ENCODE results near the gene ZYG11A. TPM values are rescaled to one million over a fixed set of nuclear protein-coding genes. Genes with fewer than 3 reads are reported as not detected.

The ZYG11A gene
- total RNA-seq, 1 experiment from 2014 or later = 2.4 TPM

DNA sequence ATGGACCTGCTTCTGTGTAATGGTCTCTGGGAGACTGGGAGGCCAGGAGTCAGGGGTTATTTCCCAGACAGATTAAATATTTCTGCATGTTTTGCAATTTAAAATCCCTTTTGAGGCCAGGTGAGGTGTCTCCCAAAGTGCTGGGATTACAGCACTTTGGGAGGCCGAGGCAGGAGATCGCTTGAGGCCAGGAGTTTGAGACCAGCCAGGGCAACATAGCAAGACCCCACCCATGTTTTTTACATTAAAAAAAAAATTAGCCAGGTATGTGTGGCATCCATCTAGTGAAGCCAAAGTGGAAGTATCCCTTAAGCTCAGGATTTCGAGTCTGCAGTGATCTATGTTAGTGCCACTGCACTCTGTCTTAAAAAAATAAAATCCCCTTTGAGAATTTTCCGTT is 44.9 kb downstream of the ZYG11A start:
- Histone ChIP-seq H3K27me3 (replicated peaks; ENCODE audit: control insufficient read depth, insufficient read depth, low read length) (no peaks in the 10 kb centered on the region), H3K36me3 (ENCODE audit: control insufficient read depth, insufficient read depth, low read length) (no peaks in the 10 kb centered on the region), H3K9me3 (no peaks in the 10 kb centered on the region), H3K4me1 (no peaks in the 10 kb centered on the region), H3K4me3 (ENCODE audit: low read depth, low read length) (no peak overlapping the region)
- H3K4me3 Mint-ChIP-seq (ENCODE audit: unreplicated experiment) = no peak overlapping the region
- POLR2A ChIA-PET = no interaction called here
- no peak overlapping the region for H3K27ac Mint-ChIP-seq (ENCODE audit: unreplicated experiment)
- H3K4me1 Mint-ChIP-seq (ENCODE audit: low read depth, unreplicated experiment) = no peaks in the 10 kb centered on the region
- intact Hi-C loops (cut with micrococcal nuclease; ENCODE audit: unreplicated experiment) = no loop called here
- DNase-seq = no peak
- TF ChIP-seq, protein P1, sequence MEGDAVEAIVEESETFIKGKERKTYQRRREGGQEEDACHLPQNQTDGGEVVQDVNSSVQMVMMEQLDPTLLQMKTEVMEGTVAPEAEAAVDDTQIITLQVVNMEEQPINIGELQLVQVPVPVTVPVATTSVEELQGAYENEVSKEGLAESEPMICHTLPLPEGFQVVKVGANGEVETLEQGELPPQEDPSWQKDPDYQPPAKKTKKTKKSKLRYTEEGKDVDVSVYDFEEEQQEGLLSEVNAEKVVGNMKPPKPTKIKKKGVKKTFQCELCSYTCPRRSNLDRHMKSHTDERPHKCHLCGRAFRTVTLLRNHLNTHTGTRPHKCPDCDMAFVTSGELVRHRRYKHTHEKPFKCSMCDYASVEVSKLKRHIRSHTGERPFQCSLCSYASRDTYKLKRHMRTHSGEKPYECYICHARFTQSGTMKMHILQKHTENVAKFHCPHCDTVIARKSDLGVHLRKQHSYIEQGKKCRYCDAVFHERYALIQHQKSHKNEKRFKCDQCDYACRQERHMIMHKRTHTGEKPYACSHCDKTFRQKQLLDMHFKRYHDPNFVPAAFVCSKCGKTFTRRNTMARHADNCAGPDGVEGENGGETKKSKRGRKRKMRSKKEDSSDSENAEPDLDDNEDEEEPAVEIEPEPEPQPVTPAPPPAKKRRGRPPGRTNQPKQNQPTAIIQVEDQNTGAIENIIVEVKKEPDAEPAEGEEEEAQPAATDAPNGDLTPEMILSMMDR (IDR thresholded peaks at IDR 0.05; ENCODE audit: insufficient read depth in 1 of 2, low read depth in 1 of 2, low read length in 1 of 2, severe bottlenecking in 1 of 2, unreplicated experiment in 1 of 2) = no peak
- no TSS peak for BruUV-seq (replicated peaks)
- CTCF ChIA-PET = no interaction called here
- H3K9me3 Mint-ChIP-seq (ENCODE audit: unreplicated experiment) = no peaks in the 10 kb centered on the region
- H3K27me3 Mint-ChIP-seq (ENCODE audit: insufficient read depth, unreplicated experiment) = no peaks in the 10 kb centered on the region
- peaks cover 7% of the 10 kb centered on the region for H3K36me3 Mint-ChIP-seq (ENCODE audit: insufficient read depth, unreplicated experiment)

- intact Hi-C loops (cut with micrococcal nuclease; ENCODE audit: unreplicated experiment) = no loop called here
- Histone ChIP-seq H3K9me3 (no peaks in the 10 kb centered on the region), H3K36me3 (ENCODE audit: control insufficient read depth, insufficient read depth, low read length) (no peaks in the 10 kb centered on the region), H3K4me1 (no peaks in the 10 kb centered on the region), H3K27me3 (replicated peaks; ENCODE audit: control insufficient read depth, insufficient read depth, low read length) (no peaks in the 10 kb centered on the region), H3K4me3 (ENCODE audit: low read depth, low read length) (no peak overlapping the region)
- Mint-ChIP-seq H3K9me3 (ENCODE audit: unreplicated experiment) (no peaks in the 10 kb centered on the region), H3K27me3 (ENCODE audit: insufficient read depth, unreplicated experiment) (no peaks in the 10 kb centered on the region), H3K27ac (ENCODE audit: unreplicated experiment) (no peak overlapping the region), H3K4me1 (ENCODE audit: low read depth, unreplicated experiment) (no peaks in the 10 kb centered on the region), H3K4me3 (ENCODE audit: unreplicated experiment) (no peak overlapping the region), H3K36me3 (ENCODE audit: insufficient read depth, unreplicated experiment) (peaks cover 8% of the 10 kb centered on the region)
- no TSS peak for BruUV-seq (replicated peaks)
- CTCF ChIA-PET = no interaction called here
- POLR2A ChIA-PET = no interaction called here
- TF ChIP-seq, protein P1 (IDR thresholded peaks at IDR 0.05; ENCODE audit: insufficient read depth in 1 of 2, low read depth in 1 of 2, low read length in 1 of 2, severe bottlenecking in 1 of 2, unreplicated experiment in 1 of 2) = no peak
- no peak for DNase-seq
These were observed 50.1 kb downstream of the ZYG11A start for GRCh38 chr1:52892424-52893215.

DNA sequence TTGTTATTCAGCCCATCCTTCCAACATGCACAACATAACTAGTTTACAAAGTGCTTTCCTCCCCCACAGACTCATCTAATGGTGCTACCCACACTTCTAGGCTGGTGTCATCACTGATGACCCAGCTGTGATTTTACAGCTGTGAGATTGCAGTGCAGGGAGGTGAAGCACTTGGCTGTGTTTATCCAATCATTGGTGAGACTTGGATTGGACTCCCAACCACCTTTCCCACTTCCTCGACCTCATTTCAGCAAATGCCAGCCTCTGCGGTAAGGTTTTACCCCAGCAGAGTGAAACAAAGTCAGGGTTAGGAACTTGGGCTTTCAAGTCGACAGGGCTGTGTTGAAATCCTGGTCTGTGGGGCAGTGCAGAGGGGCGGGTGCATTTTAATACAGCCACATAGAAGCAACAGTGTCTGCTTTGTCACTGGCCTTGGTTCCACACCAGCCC is 56.9 kb downstream of the ZYG11A start:
- intact Hi-C loops (cut with micrococcal nuclease; ENCODE audit: unreplicated experiment) = no loop called here
- H3K27ac Mint-ChIP-seq (ENCODE audit: unreplicated experiment) = no peak overlapping the region
- H3K27me3 Mint-ChIP-seq (ENCODE audit: insufficient read depth, unreplicated experiment) = no peaks in the 10 kb centered on the region
- POLR2A ChIA-PET = no interaction called here
- H3K4me1 ChIP-seq = no peaks in the 10 kb centered on the region
- CTCF ChIA-PET = no interaction called here
- no peak overlapping the region for H3K4me3 Mint-ChIP-seq (ENCODE audit: unreplicated experiment)
- H3K4me1 Mint-ChIP-seq (ENCODE audit: low read depth, unreplicated experiment) = no peaks in the 10 kb centered on the region
- no peaks in the 10 kb centered on the region for H3K27me3 ChIP-seq (replicated peaks; ENCODE audit: control insufficient read depth, insufficient read depth, low read length)
- no peak for DNase-seq
- H3K9me3 Mint-ChIP-seq (ENCODE audit: unreplicated experiment) = no peaks in the 10 kb centered on the region
- H3K36me3 ChIP-seq (ENCODE audit: control insufficient read depth, insufficient read depth, low read length) = no peaks in the 10 kb centered on the region
- no peaks in the 10 kb centered on the region for H3K9me3 ChIP-seq
- no peak overlapping the region for H3K4me3 ChIP-seq (ENCODE audit: low read depth, low read length)
- BruUV-seq (replicated peaks) = no TSS peak
- peaks cover 6% of the 10 kb centered on the region for H3K36me3 Mint-ChIP-seq (ENCODE audit: insufficient read depth, unreplicated experiment)
- TF ChIP-seq, protein P1 (IDR thresholded peaks at IDR 0.05; ENCODE audit: insufficient read depth in 1 of 2, low read depth in 1 of 2, low read length in 1 of 2, severe bottlenecking in 1 of 2, unreplicated experiment in 1 of 2) = no peak

Data from Caco-2 (cell line).